NCI-H524 (cell line): Measurements from ENCODE around the gene USP25.
"Not testable (repeated sequence)": the region's sequence is repeated elsewhere in the genome, so short reads cannot be mapped to it uniquely, and the experiment has no call there.

Experiments used
- DNase-seq, 2 experiments: peaks; one replicate each; lab custom pipeline; 2025; lab: John Stamatoyannopoulos, UW

USP25 gene

GRCh38 chr21:15731243-15731613 is 1.4 kb downstream of the USP25 start:
- DNase-seq, result peak in 1 of 2 experiments; percentile 9

GRCh38 chr21:15732290-15732995 is 2.7 kb downstream of the USP25 start:
- no peak for DNase-seq

GRCh38 chr21:15732996-15733329 is 3.2 kb downstream of the USP25 start:
- no peak for DNase-seq

- no peak for DNase-seq
Measured at GRCh38 chr21:15735409-15735808, 5.6 kb downstream of the USP25 start.

GRCh38 chr21:15735931-15736330 is 6.1 kb downstream of the USP25 start:
- DNase-seq, result not testable (repeated sequence)

GRCh38 chr21:15738779-15739178 is 9.0 kb downstream of the USP25 start:
- DNase-seq, result not testable (repeated sequence)

- no peak for DNase-seq
Measured at GRCh38 chr21:15740383-15740782, 10.6 kb downstream of the USP25 start.

- DNase-seq, result no peak
Measured at GRCh38 chr21:15741510-15741909, 11.7 kb downstream of the USP25 start.

GRCh38 chr21:15742052-15742670 is 12.4 kb downstream of the USP25 start:
- DNase-seq, result no peak

- no peak for DNase-seq
Measured at GRCh38 chr21:15742694-15743093, 12.9 kb downstream of the USP25 start.

- no peak for DNase-seq
Measured at GRCh38 chr21:15743593-15743992, 13.8 kb downstream of the USP25 start.

GRCh38 chr21:15744926-15745325 is 15.1 kb downstream of the USP25 start:
- no peak for DNase-seq

- no peak for DNase-seq
Measured at GRCh38 chr21:15748586-15748985, 18.8 kb downstream of the USP25 start.

GRCh38 chr21:15749082-15749860 is 19.5 kb downstream of the USP25 start:
- no peak for DNase-seq

GRCh38 chr21:15749861-15750159 is 20.0 kb downstream of the USP25 start:
- DNase-seq, result no peak

GRCh38 chr21:15751037-15751436 is 21.3 kb downstream of the USP25 start:
- no peak for DNase-seq

GRCh38 chr21:15751546-15751945 is 21.8 kb downstream of the USP25 start:
- DNase-seq, result no peak

- no peak for DNase-seq
Measured at GRCh38 chr21:15752763-15753407, 23.1 kb downstream of the USP25 start.

- no peak for DNase-seq
Measured at GRCh38 chr21:15753741-15754140, 24.0 kb downstream of the USP25 start.

- no peak for DNase-seq
Measured at GRCh38 chr21:15754640-15755039, 24.9 kb downstream of the USP25 start.

GRCh38 chr21:15755125-15755524 is 25.3 kb downstream of the USP25 start:
- DNase-seq, result no peak

GRCh38 chr21:15759469-15759868 is 29.7 kb downstream of the USP25 start:
- DNase-seq, result no peak
